Activated B cell treated with CpG ODN at 0.5 μM for 24 hours (primary cell): ENCODE data around the gene IGF2BP2. TPM values are rescaled to one million over a fixed set of nuclear protein-coding genes. Genes with fewer than 3 reads are reported as not detected.

Source experiments
- ATAC-seq: fragments of 200-7000 bp; cut with Tn5 transposase; one replicate; pipeline ENCODE4 v1.10.0; 2021; ENCODE audit warnings: low read depth, mild to moderate bottlenecking, moderate library complexity
- CTCF ChIA-PET: fragments of 350-600 bp; sonication (Branson Sonifier 250); formaldehyde crosslinking; loops from one replicate; lab custom pipeline; 2021; ENCODE audit warnings: antibody characterized with exemption; lab: Charles Lee
- POLR2A ChIA-PET: fragments of 350-600 bp; sonication (Branson Sonifier 250); formaldehyde crosslinking; loops from one replicate; lab custom pipeline; 2021; ENCODE audit warnings: antibody characterized with exemption; lab: Charles Lee
- DNase-seq: peaks from one replicate; pipeline ENCODE4 v3.0.0; 2022
- H3K27ac Mint-ChIP-seq: one replicate; pipeline ENCODE4 v1.8.0; 2020; ENCODE audit warnings: mixed read lengths
- H3K27me3 Mint-ChIP-seq: one replicate; pipeline ENCODE4 v1.8.0; 2021; ENCODE audit warnings: mixed read lengths
- H3K36me3 Mint-ChIP-seq: one replicate; pipeline ENCODE4 v1.8.0; 2021; ENCODE audit warnings: low read depth, mixed read lengths
- H3K4me1 Mint-ChIP-seq: one replicate; pipeline ENCODE4 v1.8.0; 2021; ENCODE audit warnings: mixed read lengths
- H3K4me3 Mint-ChIP-seq: one replicate; pipeline ENCODE4 v1.8.0; 2020; ENCODE audit warnings: mild to moderate bottlenecking, mixed read lengths
- H3K9me3 Mint-ChIP-seq: one replicate; pipeline ENCODE4 v1.8.0; 2020; ENCODE audit warnings: mixed read lengths
- intact Hi-C: fragments of 100-400 bp; cut with micrococcal nuclease; formaldehyde crosslinking; loops from one replicate; pipeline ENCODE4 v1.15.1; 2024
- total RNA-seq: library from RNA; stranded (reverse); gene quantifications from 2 replicates; pipeline ENCODE4 v1.2.3, GENCODE V29; 2022
- TF ChIP-seq, protein P1 (sequence below): fragments of 200-600 bp; IDR thresholded peaks from one replicate; pipeline ENCODE4 v1.8.0; 2022; ENCODE audit warnings: antibody characterized with exemption, mild to moderate bottlenecking

IGF2BP2 gene
- total RNA-seq, 1 donor from 2014 or later, result 0.69 TPM

DNA sequence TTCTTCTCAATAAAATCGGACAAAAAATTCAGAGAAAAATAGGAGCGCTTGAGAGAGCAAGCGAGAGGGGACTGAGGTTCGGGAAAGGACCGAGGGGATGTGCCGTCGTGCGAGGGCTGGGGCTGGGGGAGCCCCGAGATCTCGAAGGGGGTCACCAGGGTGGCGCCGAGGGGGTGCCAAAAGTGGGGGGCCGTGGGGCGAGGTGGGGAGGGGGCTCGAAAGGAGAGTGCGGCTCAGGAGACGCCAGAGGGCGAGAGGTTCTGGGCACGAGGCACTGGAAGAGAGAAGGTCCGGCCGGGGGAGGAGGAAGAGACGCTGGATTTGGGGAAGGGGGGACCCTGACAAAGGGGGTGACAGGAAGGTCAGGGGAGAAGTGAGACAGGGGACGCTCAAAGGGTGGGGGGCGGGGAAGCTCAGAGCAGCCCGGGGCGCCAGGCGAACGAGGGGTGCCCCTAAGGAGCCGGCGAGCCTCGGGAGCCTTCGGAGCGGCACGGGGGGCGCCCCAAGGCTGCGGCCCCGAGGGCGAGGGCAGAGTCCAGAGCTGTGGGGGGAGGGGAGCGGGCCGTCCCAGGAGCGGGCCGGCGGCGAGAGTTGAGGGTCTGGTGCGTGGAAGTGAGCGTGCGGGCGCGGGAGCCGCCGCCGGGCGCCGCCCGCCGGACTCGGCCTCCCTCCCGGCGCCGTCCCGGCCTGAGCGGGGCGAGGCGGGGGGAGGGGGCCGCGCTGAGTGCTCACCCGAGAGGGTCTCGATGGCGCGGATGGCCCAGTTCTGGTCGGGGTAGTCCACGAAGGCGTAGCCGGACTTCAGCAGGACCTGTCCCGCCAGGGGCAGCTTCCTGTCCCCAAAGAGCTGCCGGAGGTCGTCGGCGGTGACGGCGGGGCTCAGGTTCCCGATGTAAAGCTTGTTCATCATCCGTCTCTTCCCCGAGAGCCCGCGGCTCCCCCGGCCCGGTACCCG is 514 bp downstream of the IGF2BP2 start:
- DNase-seq (peak; percentile 41), ATAC-seq (peak; percentile 18)
- peak overlapping the region; percentile 81 for H3K4me3 Mint-ChIP-seq
- intact Hi-C loops, result loop anchor here (5.0 kb wide), 1 partner anchor 113 kb away; the partner anchor contains the start of gene TRA2B
- no peak overlapping the region for H3K27ac Mint-ChIP-seq
- CTCF ChIA-PET, result no interaction called here
- TF ChIP-seq, protein P1, sequence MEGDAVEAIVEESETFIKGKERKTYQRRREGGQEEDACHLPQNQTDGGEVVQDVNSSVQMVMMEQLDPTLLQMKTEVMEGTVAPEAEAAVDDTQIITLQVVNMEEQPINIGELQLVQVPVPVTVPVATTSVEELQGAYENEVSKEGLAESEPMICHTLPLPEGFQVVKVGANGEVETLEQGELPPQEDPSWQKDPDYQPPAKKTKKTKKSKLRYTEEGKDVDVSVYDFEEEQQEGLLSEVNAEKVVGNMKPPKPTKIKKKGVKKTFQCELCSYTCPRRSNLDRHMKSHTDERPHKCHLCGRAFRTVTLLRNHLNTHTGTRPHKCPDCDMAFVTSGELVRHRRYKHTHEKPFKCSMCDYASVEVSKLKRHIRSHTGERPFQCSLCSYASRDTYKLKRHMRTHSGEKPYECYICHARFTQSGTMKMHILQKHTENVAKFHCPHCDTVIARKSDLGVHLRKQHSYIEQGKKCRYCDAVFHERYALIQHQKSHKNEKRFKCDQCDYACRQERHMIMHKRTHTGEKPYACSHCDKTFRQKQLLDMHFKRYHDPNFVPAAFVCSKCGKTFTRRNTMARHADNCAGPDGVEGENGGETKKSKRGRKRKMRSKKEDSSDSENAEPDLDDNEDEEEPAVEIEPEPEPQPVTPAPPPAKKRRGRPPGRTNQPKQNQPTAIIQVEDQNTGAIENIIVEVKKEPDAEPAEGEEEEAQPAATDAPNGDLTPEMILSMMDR, result no peak
- no peaks in the 10 kb centered on the region for H3K9me3 Mint-ChIP-seq
- peaks cover 16% of the 10 kb centered on the region for H3K4me1 Mint-ChIP-seq
- peaks cover 48% of the 10 kb centered on the region for H3K27me3 Mint-ChIP-seq
- H3K36me3 Mint-ChIP-seq, result no peaks in the 10 kb centered on the region
- POLR2A ChIA-PET, result no interaction called here

DNA sequence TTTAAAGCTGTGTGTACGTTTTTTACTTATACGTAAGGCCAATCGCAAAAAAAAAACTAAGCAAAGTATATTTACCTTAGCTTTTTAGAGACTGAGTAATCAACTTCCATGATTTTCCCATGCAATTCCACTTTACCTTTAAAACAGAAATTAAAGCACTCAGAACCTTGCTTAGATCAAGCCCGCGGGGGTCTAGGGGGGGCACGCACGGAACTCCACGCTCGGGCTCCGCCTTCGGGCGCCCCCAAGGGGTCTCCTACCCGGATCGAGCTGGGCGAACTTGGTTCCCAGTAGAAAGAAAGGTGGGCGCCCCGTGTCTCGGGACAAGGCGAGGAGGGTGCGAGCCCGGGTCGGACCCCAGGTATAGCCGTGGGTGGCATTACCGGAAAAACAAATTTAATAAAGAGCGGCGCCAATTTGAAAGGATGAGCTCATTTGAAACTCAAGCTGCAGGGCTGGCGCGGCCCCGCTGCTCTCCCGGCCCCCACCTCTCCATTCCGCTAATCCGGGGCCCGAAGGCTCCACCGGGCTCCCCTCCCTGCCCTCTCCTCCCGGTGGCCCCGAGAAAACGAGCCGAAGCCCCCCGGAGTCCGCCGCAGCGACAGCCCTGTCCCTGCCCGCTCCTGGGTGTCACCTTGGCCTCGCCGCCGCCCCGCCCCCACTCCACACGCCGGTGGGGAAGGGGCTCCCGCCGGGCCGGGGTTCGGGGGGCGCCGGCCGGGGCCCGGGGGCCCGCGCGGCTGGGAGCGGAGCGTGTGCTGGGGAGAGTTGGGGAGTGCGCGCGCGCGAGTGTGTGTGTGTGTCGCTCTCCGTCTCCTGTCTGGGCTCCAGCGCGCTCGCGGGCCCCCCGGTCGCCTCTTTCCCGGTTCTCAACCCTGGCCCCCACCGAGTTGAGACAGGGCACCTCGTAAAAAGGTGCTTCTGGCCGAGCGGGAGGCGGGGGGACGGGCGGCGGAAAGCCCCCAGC is 1.5 kb downstream of the IGF2BP2 start:
- peak; percentile 29 for DNase-seq
- Mint-ChIP-seq H3K36me3 (no peaks in the 10 kb centered on the region), H3K27ac (no peak overlapping the region), H3K9me3 (no peaks in the 10 kb centered on the region), H3K4me3 (peak overlapping the region; percentile 81), H3K4me1 (peaks cover 16% of the 10 kb centered on the region), H3K27me3 (peaks cover 51% of the 10 kb centered on the region)
- no peak for ATAC-seq
- ChIA-PET POLR2A (interaction anchor here (1.1 kb wide), 1 partner anchor 237 kb away, joined by 3 read pairs; the partner anchor contains the start of gene SENP2), CTCF (interaction anchor here (0.6 to 0.9 kb wide), 3 partner anchors 19 to 162 kb away, joined by 3 read pairs; no protein-coding TSS in a partner anchor)
- intact Hi-C loops, result loop anchor here (5.0 kb wide), 1 partner anchor 114 kb away; the partner anchor contains the start of gene TRA2B
- TF ChIP-seq, protein P1, result no peak

GRCh38 chr3:185822221-185823000 is 2.4 kb downstream of the IGF2BP2 start:
- Mint-ChIP-seq H3K9me3 (no peaks in the 10 kb centered on the region), H3K4me3 (peak overlapping the region; percentile 66), H3K36me3 (no peaks in the 10 kb centered on the region), H3K27me3 (peaks cover 50% of the 10 kb centered on the region), H3K27ac (no peak overlapping the region), H3K4me1 (peaks cover 16% of the 10 kb centered on the region)
- intact Hi-C loops, result loop anchor here (5.0 kb wide), 1 partner anchor 115 kb away; the partner anchor contains the start of gene TRA2B
- ChIA-PET CTCF (interaction anchor here (0.6 to 0.9 kb wide), 2 partner anchors 18 to 162 kb away, joined by 3 read pairs; no protein-coding TSS in a partner anchor), POLR2A (interaction anchor here (1.1 kb wide), 1 partner anchor 236 kb away, joined by 3 read pairs; the partner anchor contains the start of gene SENP2)
- DNase-seq, result no peak
- TF ChIP-seq, protein P1, result no peak
- ATAC-seq, result no peak

DNA sequence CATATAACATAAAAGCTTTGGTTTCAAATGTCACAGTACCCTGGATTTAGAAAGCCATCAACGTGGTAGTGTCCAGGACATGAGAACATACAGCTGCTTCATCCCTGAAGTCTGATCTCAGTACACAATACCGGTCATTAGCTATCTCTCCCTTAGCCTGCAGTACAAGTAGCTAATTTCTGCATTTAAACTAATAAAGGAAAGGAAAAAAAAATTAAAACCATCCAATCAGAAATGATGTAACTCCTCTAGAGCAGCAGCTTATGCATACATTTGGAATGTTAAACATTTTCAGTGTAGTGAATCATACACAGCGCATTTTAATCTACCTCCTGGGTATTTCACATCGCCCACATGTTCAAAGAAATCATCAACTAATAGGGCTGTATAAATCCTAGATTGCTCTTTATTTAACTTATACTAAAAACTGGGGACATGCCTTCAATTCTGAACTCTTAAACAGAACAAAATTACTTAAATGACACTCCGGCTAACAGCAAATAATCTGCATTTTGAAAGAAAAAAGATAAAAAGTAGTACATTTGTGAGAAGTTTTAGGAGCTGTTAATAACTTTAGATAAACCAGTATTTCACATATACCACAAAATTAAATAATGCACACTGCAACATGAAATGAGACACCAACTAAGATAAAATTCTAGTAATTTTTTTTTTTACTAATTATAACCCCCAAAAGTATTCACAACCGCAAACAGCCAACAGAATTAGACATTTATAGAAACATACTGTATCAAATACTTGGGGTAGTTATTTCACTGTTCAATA is 3.7 kb downstream of the IGF2BP2 start:
- Mint-ChIP-seq H3K27ac (no peak overlapping the region), H3K36me3 (no peaks in the 10 kb centered on the region), H3K4me3 (no peak overlapping the region), H3K9me3 (no peaks in the 10 kb centered on the region), H3K27me3 (peaks cover 42% of the 10 kb centered on the region), H3K4me1 (peaks cover 10% of the 10 kb centered on the region)
- POLR2A ChIA-PET, result no interaction called here
- TF ChIP-seq, protein P1, result no peak
- ATAC-seq (no peak), DNase-seq (no peak)
- intact Hi-C loops, result loop anchor here (5.0 kb wide), 1 partner anchor 116 kb away; the partner anchor contains the start of gene TRA2B
- CTCF ChIA-PET, result no interaction called here
